Epidermal melanocyte (primary cell): Measurements from ENCODE around the gene SHISAL2A.

Experiments used
- DNase-seq: peaks from one replicate; pipeline ENCODE4 v3.0.0; 2011; ENCODE audit warnings: low spot score; ENCODE audit not compliant: insufficient read length

The SHISAL2A gene

GRCh38 chr1:52621950-52622349 lies 11.0 kb upstream of the SHISAL2A start:
- no peak for DNase-seq

DNA sequence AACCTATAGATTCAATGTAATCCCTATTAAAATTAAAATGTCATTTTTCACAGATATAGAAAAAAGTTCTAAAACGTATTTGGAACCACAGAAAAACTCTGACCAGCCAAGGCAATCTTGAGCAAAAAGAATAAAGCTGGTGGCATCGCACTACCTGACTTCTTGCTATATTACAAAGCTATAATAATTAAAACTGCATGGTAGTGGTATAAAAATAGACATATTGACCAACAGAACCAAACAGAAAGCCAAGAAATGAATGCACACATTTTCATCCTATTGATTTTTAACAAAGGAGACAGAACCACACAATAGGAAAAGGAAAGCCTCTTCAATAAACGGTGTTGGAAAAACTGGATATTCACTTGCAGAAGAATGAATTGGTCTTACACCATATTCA lies 9.2 kb upstream of the SHISAL2A start:
- no peak for DNase-seq

GRCh38 chr1:52627028-52627427 lies 5.9 kb upstream of the SHISAL2A start:
- no peak for DNase-seq

GRCh38 chr1:52628614-52629324 lies 4.2 kb upstream of the SHISAL2A start:
- DNase-seq, result no peak

GRCh38 chr1:52629325-52629643 lies 3.7 kb upstream of the SHISAL2A start:
- no peak for DNase-seq

GRCh38 chr1:52629667-52630066 lies 3.3 kb upstream of the SHISAL2A start:
- no peak for DNase-seq

DNA sequence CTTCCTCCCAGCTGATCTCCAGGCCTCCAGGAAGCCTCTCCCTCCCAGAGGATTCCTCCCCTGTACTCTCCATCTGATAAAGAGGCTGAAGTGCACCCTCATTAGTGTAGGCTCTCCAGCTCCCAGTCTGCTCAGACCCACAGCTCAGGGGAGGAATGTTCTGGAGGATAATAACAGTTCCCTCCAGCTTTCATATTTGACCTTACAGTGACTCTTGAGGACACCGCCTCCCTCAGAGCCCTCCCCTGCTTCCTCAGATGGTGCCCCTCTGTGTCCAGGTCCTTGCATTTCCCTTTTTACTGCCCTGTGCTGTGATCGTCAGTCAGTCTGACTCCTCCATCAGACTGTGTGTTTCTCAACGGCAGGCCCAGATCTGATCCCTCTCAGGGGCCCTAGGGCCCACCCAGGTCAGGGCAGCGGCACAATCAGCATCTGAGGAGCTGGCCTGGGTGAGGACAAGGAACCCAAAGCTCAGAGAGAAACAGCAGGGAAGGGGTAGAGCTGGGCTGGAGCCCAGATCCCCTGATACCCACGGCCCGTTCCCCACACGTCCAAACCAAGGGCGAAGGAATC lies 1.1 kb upstream of the SHISAL2A start:
- no peak for DNase-seq

- DNase-seq, result no peak
These were observed 355 bp downstream of the SHISAL2A start for GRCh38 chr1:52633291-52633754.

DNA sequence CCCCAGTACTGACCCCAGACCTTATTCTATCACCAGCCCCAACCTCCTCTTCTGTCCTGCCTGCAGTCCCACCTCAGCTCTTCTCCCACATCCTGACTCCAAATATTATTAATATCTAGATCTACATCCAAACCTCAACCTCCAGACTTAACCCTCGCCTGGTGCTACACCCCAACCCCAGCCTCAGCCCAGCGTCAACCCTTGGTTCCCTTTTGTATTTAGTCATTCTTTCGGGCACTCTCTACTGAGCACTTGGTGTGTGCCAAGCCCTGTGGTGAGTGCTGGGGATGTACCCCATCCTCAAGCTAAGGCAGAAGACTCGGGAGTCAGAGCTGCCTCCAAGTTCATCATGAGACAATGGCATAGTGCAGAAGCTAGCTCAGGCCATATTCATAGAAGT lies 1.1 kb downstream of the SHISAL2A start:
- DNase-seq, result no peak

DNA sequence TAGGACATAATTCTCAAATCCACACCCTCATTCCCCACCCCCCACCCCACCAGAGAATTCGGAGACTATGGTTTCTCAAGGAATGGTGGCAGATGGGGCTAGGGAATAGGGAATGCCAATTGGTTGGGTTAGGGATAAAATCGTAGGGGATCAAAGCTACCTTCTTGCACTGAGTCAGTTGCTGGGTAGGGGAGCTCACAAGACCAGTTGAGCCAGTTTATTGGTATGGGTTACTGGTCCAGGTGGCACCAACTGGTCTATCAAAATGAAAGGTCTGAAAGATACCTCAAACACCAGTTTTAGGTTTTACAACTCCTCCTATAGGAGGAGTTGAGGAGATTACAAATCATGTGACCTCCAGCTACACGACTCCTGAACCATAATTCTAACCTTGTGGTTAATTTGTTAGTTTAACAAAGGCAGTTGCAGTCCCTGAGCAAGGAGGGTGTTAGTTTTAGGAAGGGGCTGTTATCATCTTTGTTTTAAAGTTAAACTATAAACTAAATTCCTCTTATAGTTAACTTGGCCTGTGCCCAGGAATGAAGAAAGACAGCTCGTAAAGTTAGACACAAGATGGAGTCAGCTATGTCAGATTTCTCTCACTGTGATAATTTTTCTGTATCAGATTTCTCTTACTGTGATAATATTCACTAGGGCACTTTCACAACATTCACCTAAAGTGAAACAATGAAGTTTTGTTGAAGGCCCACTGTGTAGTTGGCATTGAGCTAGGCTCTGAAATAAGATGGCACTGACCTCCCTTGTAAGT lies 2.5 kb downstream of the SHISAL2A start:
- no peak for DNase-seq

DNA sequence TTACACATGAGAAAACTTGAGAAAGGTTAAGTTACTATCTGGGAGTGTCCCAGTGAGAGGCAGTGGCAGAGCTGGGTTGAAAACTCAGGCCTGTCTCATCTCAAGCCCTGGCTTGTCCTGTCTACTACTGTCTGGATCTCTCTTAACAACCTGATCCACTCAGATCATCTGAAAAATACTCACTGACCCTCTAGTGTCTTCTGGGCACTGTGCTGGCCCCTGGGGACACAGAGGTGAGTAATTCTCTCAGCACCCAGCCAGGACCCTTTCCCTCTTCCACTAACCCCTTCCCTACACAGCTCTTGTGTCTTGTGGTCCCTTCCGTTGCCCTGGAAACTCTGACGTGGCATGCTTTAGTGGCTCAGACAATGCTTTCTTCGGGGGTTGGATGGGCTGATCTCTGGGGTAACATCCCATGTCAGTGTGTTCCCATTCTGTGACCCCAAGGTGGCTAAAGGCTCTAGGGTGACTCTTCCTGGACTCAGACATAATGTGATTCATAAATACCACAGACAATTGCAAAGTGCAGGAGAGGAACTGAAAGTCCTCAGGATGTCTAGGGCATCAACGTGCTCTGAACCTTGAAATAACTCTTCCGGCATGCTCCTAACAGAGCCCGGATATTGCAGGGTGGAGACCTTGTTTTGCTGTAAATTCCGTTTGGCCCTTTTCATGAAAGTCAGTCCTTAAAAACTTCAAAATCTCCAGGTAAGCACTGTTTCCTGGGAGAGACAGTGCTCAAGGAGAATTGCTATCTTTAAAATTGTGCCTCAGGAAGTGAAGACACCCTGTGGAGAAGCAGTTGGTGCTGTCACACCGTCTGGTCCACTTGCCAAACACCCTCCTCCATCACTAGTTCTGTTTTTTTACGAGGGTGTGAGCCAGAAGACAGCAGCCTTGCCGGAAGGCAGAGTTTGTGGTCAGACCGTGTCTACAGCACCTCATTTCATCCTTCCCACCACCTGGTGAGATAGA lies 4.0 kb downstream of the SHISAL2A start:
- DNase-seq, result no peak

DNA sequence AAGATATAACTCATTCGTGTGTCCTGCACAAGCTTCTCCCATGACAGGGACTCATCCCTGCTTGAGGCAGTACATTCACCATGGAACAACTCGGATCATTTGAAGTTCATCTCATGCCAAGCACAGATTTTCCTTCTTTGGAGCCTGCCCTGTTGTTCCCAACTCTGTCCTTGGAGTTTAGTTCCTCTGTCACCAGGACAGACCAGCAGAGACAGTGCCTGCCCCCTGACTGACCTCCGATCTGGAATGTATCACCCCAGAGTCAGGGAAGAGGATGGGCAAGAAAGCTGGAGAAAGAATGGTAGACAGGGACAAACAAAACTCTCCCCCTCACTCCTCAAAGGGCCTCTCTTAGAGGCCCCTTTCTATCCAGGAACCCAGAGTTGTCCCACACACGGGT lies 5.0 kb downstream of the SHISAL2A start:
- no peak for DNase-seq

GRCh38 chr1:52640697-52641096 lies 7.7 kb downstream of the SHISAL2A start:
- no peak for DNase-seq

- no peak for DNase-seq
These were observed 8.3 kb downstream of the SHISAL2A start for GRCh38 chr1:52641307-52641706.

GRCh38 chr1:52645261-52645660 lies 12.3 kb downstream of the SHISAL2A start:
- no peak for DNase-seq

GRCh38 chr1:52651904-52652303 lies 18.9 kb downstream of the SHISAL2A start:
- DNase-seq, result no peak

DNA sequence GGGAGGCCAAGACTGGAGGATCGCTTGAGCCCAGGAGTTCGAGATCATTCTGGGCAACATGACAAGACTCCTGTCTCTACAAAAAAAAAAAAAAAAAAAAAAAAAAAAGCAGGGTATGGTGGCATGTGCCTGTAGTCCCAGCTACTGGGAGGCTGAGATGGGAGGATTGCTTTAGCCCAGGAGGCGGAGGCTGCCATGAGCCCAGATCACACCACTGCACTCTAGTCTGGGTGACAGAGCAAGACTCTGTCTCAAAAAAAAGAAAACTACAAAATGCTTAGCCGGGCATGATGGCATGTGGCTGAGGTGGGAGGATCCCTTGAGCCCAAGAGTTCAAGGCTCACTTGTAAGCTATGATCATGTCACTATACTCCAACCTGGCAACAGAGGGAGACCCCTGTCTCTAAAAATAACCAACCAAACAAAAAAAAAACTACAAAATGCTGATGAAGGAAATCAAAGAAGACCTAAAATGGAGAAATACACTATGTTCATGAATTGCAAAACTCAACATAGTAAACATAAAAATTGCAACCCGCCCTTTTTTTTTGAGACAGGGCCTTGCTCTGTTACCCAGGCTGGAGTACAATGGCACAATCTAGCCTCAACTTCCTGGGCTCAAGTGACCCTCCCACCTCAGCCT lies 20.4 kb downstream of the SHISAL2A start:
- DNase-seq, result no peak

DNA sequence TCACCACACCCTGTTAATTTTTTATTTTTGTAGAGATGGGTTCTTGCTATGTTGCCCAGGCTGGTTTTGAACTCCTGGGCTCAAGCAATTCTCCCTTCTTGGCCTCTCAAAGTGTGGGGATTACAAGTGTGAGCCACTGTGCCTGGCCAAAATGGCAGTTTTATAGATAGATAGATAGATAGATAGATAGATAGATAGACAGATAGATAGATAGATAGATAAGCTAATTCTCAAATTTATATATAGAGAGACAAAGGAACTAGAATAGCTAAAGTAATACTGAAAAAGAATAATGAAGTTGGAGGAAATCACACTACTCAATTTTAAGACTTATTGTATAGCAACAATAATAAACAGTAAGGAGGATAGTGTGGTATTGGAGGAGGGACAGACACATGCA lies 21.1 kb downstream of the SHISAL2A start:
- DNase-seq, result no peak

- DNase-seq, result no peak
These were observed 24.7 kb downstream of the SHISAL2A start for GRCh38 chr1:52657702-52658101.

GRCh38 chr1:52658795-52659194 lies 25.8 kb downstream of the SHISAL2A start:
- DNase-seq, result no peak

DNA sequence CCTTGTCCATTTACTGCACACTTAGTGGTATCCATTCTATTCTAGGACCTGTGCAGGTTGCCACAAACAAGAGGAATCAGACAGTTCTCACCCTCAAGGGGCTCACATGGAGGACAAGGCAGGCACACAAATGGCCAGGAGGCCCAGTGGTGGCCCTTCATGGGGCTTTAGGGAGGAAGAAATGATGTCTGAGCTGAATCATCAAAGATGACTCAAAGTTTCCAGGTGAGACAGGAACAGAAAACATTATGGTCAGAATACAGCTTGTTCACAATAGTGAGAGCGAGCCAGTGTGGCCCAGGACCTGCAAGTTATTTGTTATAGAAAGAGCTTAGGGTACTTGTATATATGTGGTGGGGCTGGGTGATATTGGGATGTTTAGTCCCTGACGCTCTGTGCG lies 26.4 kb downstream of the SHISAL2A start:
- DNase-seq, result no peak
